HepG2 (cell line): ENCODE data around the gene KRT81. TPM values are rescaled to one million over a fixed set of nuclear protein-coding genes. Genes with fewer than 3 reads are reported as not detected.

Experiments
- ATAC-seq: fragments of 200-7000 bp; cut with Tn5 transposase; 3 replicates; pipeline ENCODE4 v1.9.1; 2020; ENCODE audit warnings: mild to moderate bottlenecking, moderate library complexity
- BruUV-seq: library from RNA; stranded (reverse); fragments of 400-500 nt; replicated peaks from 2 replicates; lab custom pipeline; 2021; lab: Mats Ljungman, UMichigan
- CTCF ChIA-PET: fragments of 300-600 bp; formaldehyde crosslinking; extraction: SDS; loops from one replicate; lab custom pipeline; 2021; ENCODE audit warnings: low total read pairs, inconsistent platforms, low intra/inter-chr PET ratio; lab: Yijun Ruan, JAX
- POLR2A ChIA-PET: fragments of 350-600 bp; sonication (Branson Sonifier 250); formaldehyde crosslinking; loops from one replicate; lab custom pipeline; 2020; ENCODE audit warnings: antibody characterized with exemption, inconsistent platforms; lab: Yijun Ruan, JAX
- DNase-seq: peaks from one replicate; pipeline ENCODE4 v3.0.0-alpha.2; 2015; ENCODE audit warnings: low spot score
- FAIRE-seq: peaks from 3 replicates; lab custom pipeline; 2011; peaks lifted over from hg19 to GRCh38; lab: Jason Lieb, UNC
- H2AFZ ChIP-seq: one replicate; pipeline ENCODE4 v1.6.1; 2011; ENCODE audit warnings: low read length, inconsistent platforms
- H3K27ac ChIP-seq: fragments of 300-600 bp; 3 replicates; pipeline ENCODE4 v1.8.0; 2011; ENCODE audit warnings: mixed run types, mild to moderate bottlenecking, mixed read lengths, low read length, inconsistent platforms; ENCODE audit not compliant: insufficient read depth; ENCODE audit errors: extremely low read length
- H3K27me3 ChIP-seq, 2 experiments: fragments of 200-600 bp in 1 of 2; 2 replicates in 1 of 2; 3 replicates in 1 of 2; pipeline versions ENCODE4 v1.6.0 to v1.8.0; 2011; ENCODE audit warnings: low read length in 2 of 2, mild to moderate bottlenecking in 2 of 2, moderate library complexity in 2 of 2, inconsistent platforms in 1 of 2; ENCODE audit not compliant: insufficient read depth in 2 of 2, control insufficient read depth in 1 of 2
- H3K36me3 ChIP-seq, 2 experiments: fragments of 200-600 bp in 1 of 2; replicated peaks in 1 of 2; 2 replicates in 1 of 2; 3 replicates in 1 of 2; pipeline versions ENCODE4 v1.5.1 to v1.8.0; 2011; ENCODE audit warnings: low read length in 2 of 2, inconsistent platforms in 1 of 2; ENCODE audit not compliant: insufficient read depth in 2 of 2, control insufficient read depth in 1 of 2
- H3K4me1 ChIP-seq: 2 replicates; pipeline ENCODE4 v1.5.1; 2012; ENCODE audit warnings: low read length, inconsistent platforms; ENCODE audit not compliant: insufficient read depth
- H3K4me2 ChIP-seq: 2 replicates; pipeline ENCODE4 v1.6.0; 2011; ENCODE audit warnings: low read depth, low read length, inconsistent platforms
- H3K4me3 ChIP-seq, 3 experiments: fragments of 200-600 bp in 1 of 3; sonication (generic), shearing (Covaris generic) in 1 of 3; replicated peaks in 1 of 3; 2 replicates each; pipeline ENCODE4 v1.5.1; 2011 to 2016; ENCODE audit warnings: low read length in 3 of 3, inconsistent platforms in 2 of 3, low read depth in 2 of 3, mild to moderate bottlenecking in 2 of 3, control low read depth in 1 of 3, mixed read lengths in 1 of 3; ENCODE audit not compliant: insufficient read depth in 1 of 3
- H3K79me2 ChIP-seq: one replicate; pipeline ENCODE4 v1.6.1; 2011; ENCODE audit warnings: low read length, inconsistent platforms; ENCODE audit not compliant: insufficient read depth
- H3K9ac ChIP-seq: 2 replicates; pipeline ENCODE4 v1.6.0; 2011; ENCODE audit warnings: mild to moderate bottlenecking, low read depth, low read length, inconsistent platforms; ENCODE audit not compliant: insufficient read depth
- H3K9me3 ChIP-seq: 2 replicates; pipeline ENCODE4 v1.5.1; 2012; ENCODE audit warnings: mild to moderate bottlenecking, low read length
- H4K20me1 ChIP-seq: 2 replicates; pipeline ENCODE4 v1.6.0; 2011; ENCODE audit warnings: inconsistent platforms, mild to moderate bottlenecking, low read length, moderate library complexity; ENCODE audit not compliant: insufficient read depth
- ARNT ChIP-seq: fragments of 450-650 bp; IDR thresholded peaks from 2 replicates; pipeline ENCODE4 v1.6.1; 2017
- E2F2 ChIP-seq: sonication (generic); formaldehyde crosslinking; IDR thresholded peaks from 2 replicates; pipeline ENCODE4 v1.4.0; 2020; ENCODE audit warnings: missing genetic modification reagents, borderline replicate concordance
- FOXJ3 ChIP-seq: sonication (generic); formaldehyde crosslinking; IDR thresholded peaks from 2 replicates; pipeline ENCODE4 v1.4.0; 2020; ENCODE audit warnings: missing genetic modification reagents, mild to moderate bottlenecking, borderline replicate concordance
- HMGA1 ChIP-seq: sonication (generic); formaldehyde crosslinking; conservative IDR thresholded peaks from 2 replicates; pipeline ENCODE4 v1.4.0; 2020; ENCODE audit warnings: missing genetic modification reagents
- IRX3 ChIP-seq: sonication (generic); formaldehyde crosslinking; IDR thresholded peaks from 2 replicates; pipeline ENCODE4 v1.8.1; 2023; ENCODE audit warnings: mild to moderate bottlenecking, low read depth, missing genetic modification reagents, borderline replicate concordance
- MTA1 ChIP-seq: sonication (generic); formaldehyde crosslinking; IDR thresholded peaks from 2 replicates; pipeline ENCODE4 v1.4.0; 2020; ENCODE audit warnings: missing genetic modification reagents, mild to moderate bottlenecking, borderline replicate concordance
- POLR2A ChIP-seq, 2 experiments: IDR thresholded peaks; 2 replicates each; pipeline ENCODE4 v1.6.1; 2011; ENCODE audit warnings: low read depth in 2 of 2, low read length in 2 of 2, mild to moderate bottlenecking in 1 of 2, moderate library complexity in 1 of 2; ENCODE audit not compliant: insufficient read depth in 1 of 2
- REST ChIP-seq, 2 experiments: IDR thresholded peaks; 2 replicates each; pipeline ENCODE4 v1.6.1; 2011 to 2012; ENCODE audit warnings: low read length in 2 of 2, borderline replicate concordance in 1 of 2, low read depth in 1 of 2, mild to moderate bottlenecking in 1 of 2, moderate library complexity in 1 of 2
- TEF ChIP-seq: sonication (generic); formaldehyde crosslinking; IDR thresholded peaks from 2 replicates; pipeline ENCODE4 v1.5.0; 2020; ENCODE audit warnings: missing genetic modification reagents
- ZBTB1 ChIP-seq: sonication (generic); formaldehyde crosslinking; IDR thresholded peaks from 2 replicates; pipeline ENCODE4 v1.4.0; 2020; ENCODE audit warnings: missing genetic modification reagents, borderline replicate concordance
- ZNF205 ChIP-seq: IDR thresholded peaks from 2 replicates; pipeline ENCODE4 v1.6.1; 2018; ENCODE audit warnings: missing biosample characterization, missing genetic modification reagents
- WGBS: methylation state at CpG from one replicate; pipeline ENCODE4 v1.1.6; 2017; ENCODE audit warnings: low lambda C conversion rate; 5-methylcytosine and 5-hydroxymethylcytosine counted together
- in situ Hi-C: cut with HindIII; loops from 2 replicates; pipeline ENCODE4 v1.10.0; 2017; ENCODE audit warnings: low pct_unique_long_range_greater_than_20kb; ENCODE audit not compliant: extremely low pct_ligation_motif_present
- intact Hi-C: fragments of 100-400 bp; cut with micrococcal nuclease; formaldehyde crosslinking; loops from one replicate; pipeline ENCODE4 v1.10.0; 2022; ENCODE audit not compliant: unreplicated experiment
- polyA plus RNA-seq, 8 experiments: library from polyadenylated mRNA; depleted of rRNA in 3 of 8; stranded (reverse) in 7 of 8; unstranded in 1 of 8; fragments of >200 nt; fragmentation: Illumina TruSeq in 4 of 8; extraction: Trizol in 4 of 8; gene quantifications; 2 replicates each; pipeline versions ENCODE4 v1.2.1 to v1.2.3, GENCODE V29; 2011 to 2016; ENCODE audit warnings: low read depth in 4 of 8, missing spikeins in 1 of 8, mixed read lengths in 1 of 8; ENCODE audit not compliant: insufficient read depth in 1 of 8
- total RNA-seq, 5 experiments: library from RNA; depleted of rRNA; stranded (reverse); fragments of >200 nt; fragmentation: Illumina TruSeq; extraction: Trizol; gene quantifications; 2 replicates each; pipeline ENCODE4 v1.2.3, GENCODE V29; 2016; ENCODE audit warnings: low read depth in 1 of 5

KRT81 gene
- total and polyA plus RNA-seq, 2 of the 13 experiments (the other 11 are each of a cell fraction or from before 2014, with no cell fraction given): not detected

- no peaks in the 10 kb centered on the region for H4K20me1 ChIP-seq
- CTCF ChIA-PET: no interaction called here
- peaks cover 10 to 48% of the 10 kb centered on the region in 2 experiments; a peak in 4 of 5 replicates for H3K27me3 ChIP-seq
- FAIRE-seq: no peak
- TF ChIP-seq REST (IDR thresholded peaks at IDR 0.05; ENCODE audit: borderline replicate concordance in 1 of 2, low read depth in 1 of 2, low read length in 2 of 2) (no peak), ZNF205 (CRISPR knock-in tag) (no peak), MTA1 (CRISPR knock-in tag) (no peak), FOXJ3 (CRISPR knock-in tag) (no peak), TEF (no peak), ZBTB1 (CRISPR knock-in tag) (no peak), POLR2A (IDR thresholded peaks at IDR 0.05; ENCODE audit: insufficient read depth in 1 of 2, low read depth in 2 of 2, low read length in 2 of 2) (no peak), ARNT (no peak), E2F2 (CRISPR knock-in tag) (no peak), IRX3 (CRISPR knock-in tag) (no peak), HMGA1 (CRISPR knock-in tag) (no peak)
- H3K36me3 ChIP-seq: no peaks in the 10 kb centered on the region
- WGBS: 0% methylated on average over 1 of the region's 1 CpG
- no peak overlapping the region for H3K4me3 ChIP-seq
- no peaks in the 10 kb centered on the region for H3K79me2 ChIP-seq
- POLR2A ChIA-PET: no interaction called here
- ATAC-seq: no peak
- H2AFZ ChIP-seq: no peak overlapping the region
- in situ Hi-C loops (no loop called here), intact Hi-C loops (no loop called here)
- no peak overlapping the region for H3K27ac ChIP-seq
- no peaks in the 10 kb centered on the region for H3K9me3 ChIP-seq
- BruUV-seq: no TSS peak
- H3K9ac ChIP-seq: no peak overlapping the region
- no peaks in the 10 kb centered on the region for H3K4me1 ChIP-seq
- H3K4me2 ChIP-seq: no peak overlapping the region
- DNase-seq: no peak
Measured at GRCh38 chr12:52323001-52323400, 31.7 kb upstream of the KRT81 start.
